CD4-positive, alpha-beta memory T cell (primary cell): ENCODE results near the gene SYT17. TPM values are rescaled to one million over a fixed set of nuclear protein-coding genes. Genes with fewer than 3 reads are reported as not detected.

ENCODE experiments used
- CTCF ChIA-PET: fragments of 350-600 bp; sonication (Branson Sonifier 250); formaldehyde crosslinking; loops from one replicate; lab custom pipeline; 2021; ENCODE audit warnings: inconsistent platforms; ENCODE audit not compliant: partially characterized antibody; lab: Charles Lee
- POLR2A ChIA-PET: fragments of 350-600 bp; sonication (Branson Sonifier 250); formaldehyde crosslinking; loops from one replicate; lab custom pipeline; 2021; ENCODE audit not compliant: partially characterized antibody; lab: Charles Lee
- DNase-seq, 5 donors: peaks; one replicate each; pipeline versions ENCODE4 v3.0.0 to v3.0.0-alpha.2; 2020 to 2022; ENCODE audit warnings: mixed read lengths in 1 of 5
- H3K27ac ChIP-seq: one replicate; pipeline ENCODE4 v1.7.0; 2013; ENCODE audit warnings: low read depth, low read length
- H3K27me3 ChIP-seq: 2 replicates; pipeline ENCODE4 v1.7.0; 2013; ENCODE audit warnings: mild to moderate bottlenecking, low read length, moderate library complexity; ENCODE audit not compliant: insufficient read depth
- H3K36me3 ChIP-seq: 2 replicates; pipeline ENCODE4 v1.7.0; 2013; ENCODE audit warnings: mild to moderate bottlenecking, low read length, moderate library complexity; ENCODE audit not compliant: insufficient read depth
- H3K4me1 ChIP-seq: 2 replicates; pipeline ENCODE4 v1.7.0; 2013; ENCODE audit warnings: mild to moderate bottlenecking, low read length, moderate library complexity; ENCODE audit not compliant: insufficient read depth
- H3K4me3 ChIP-seq, 2 donors: one replicate each; pipeline ENCODE4 v1.7.0; 2013; ENCODE audit warnings: low read length in 2 of 2, mild to moderate bottlenecking in 1 of 2
- H3K9me3 ChIP-seq, 2 donors: one replicate each; pipeline ENCODE4 v1.7.0; 2013; ENCODE audit warnings: low read length in 2 of 2, control low read depth in 1 of 2; ENCODE audit not compliant: control insufficient read depth in 1 of 2
- H3K27ac Mint-ChIP-seq, 7 donors: one replicate each; pipeline ENCODE4 v1.8.0; 2020 to 2021; ENCODE audit warnings: mixed read lengths in 7 of 7, mild to moderate bottlenecking in 6 of 7, inconsistent platforms in 3 of 7, moderate library complexity in 3 of 7
- H3K27me3 Mint-ChIP-seq, 2 donors: one replicate each; pipeline ENCODE4 v1.8.0; 2020 to 2021; ENCODE audit warnings: mixed read lengths in 2 of 2
- H3K36me3 Mint-ChIP-seq, 2 donors: one replicate each; pipeline ENCODE4 v1.8.0; 2020 to 2021; ENCODE audit warnings: mixed read lengths in 2 of 2, inconsistent platforms in 1 of 2, mild to moderate bottlenecking in 1 of 2
- H3K4me1 Mint-ChIP-seq, 4 donors: one replicate each; pipeline ENCODE4 v1.8.0; 2020 to 2021; ENCODE audit warnings: mixed read lengths in 4 of 4, mild to moderate bottlenecking in 1 of 4
- H3K4me3 Mint-ChIP-seq, 8 donors: one replicate each; pipeline ENCODE4 v1.8.0; 2020 to 2021; ENCODE audit warnings: mixed read lengths in 8 of 8, mild to moderate bottlenecking in 7 of 8, moderate library complexity in 6 of 8, inconsistent platforms in 3 of 8
- H3K9me3 Mint-ChIP-seq, 8 donors: one replicate each; pipeline ENCODE4 v1.8.0; 2020 to 2021; ENCODE audit warnings: mixed read lengths in 8 of 8, mild to moderate bottlenecking in 5 of 8, inconsistent platforms in 3 of 8, moderate library complexity in 1 of 8
- intact Hi-C: fragments of 100-400 bp; cut with micrococcal nuclease; formaldehyde crosslinking; loops from one replicate; pipeline ENCODE4 v1.15.1; 2023
- polyA plus RNA-seq, 2 donors: library from polyadenylated mRNA; unstranded; fragments of 300-500 nt; fragmentation: Illumina TruSeq; gene quantifications; one replicate each; pipeline ENCODE4 v1.2.3, GENCODE V29; 2021
- total RNA-seq, 2 experiments: library from RNA; stranded (reverse); gene quantifications; one replicate each; pipeline ENCODE4 v1.2.3, GENCODE V29; 2021

Gene SYT17
- total and polyA plus RNA-seq, 4 experiments from 2014 or later, result not detected

DNA sequence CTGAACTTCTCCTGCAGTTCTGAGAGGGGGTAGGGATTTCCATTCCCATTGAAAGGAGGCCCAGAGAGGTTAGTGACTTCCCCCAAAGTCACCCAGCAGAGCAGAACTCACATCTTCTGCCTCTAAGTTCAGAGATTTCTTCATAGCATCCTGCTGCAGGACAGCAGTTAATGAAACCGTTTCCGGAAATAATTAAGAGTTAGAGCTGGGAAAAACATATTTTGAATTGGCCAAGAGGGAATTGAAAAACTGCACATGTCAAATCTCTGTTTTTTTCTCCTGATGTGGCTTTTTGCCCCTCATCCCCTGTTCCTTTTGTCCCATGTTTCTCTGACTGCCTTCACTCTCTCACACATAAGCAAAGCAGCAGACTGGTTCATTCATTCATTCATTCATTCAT, 27.6 kb upstream of the SYT17 start:
- H3K9me3 Mint-ChIP-seq, result no peaks in the 10 kb centered on the region
- H3K9me3 ChIP-seq, result no peaks in the 10 kb centered on the region
- H3K36me3 Mint-ChIP-seq, result no peaks in the 10 kb centered on the region
- H3K36me3 ChIP-seq, result no peaks in the 10 kb centered on the region
- peaks cover 9 to 17% of the 10 kb centered on the region in 2 donors for H3K27me3 Mint-ChIP-seq
- POLR2A ChIA-PET, result no interaction called here
- H3K4me3 ChIP-seq, result no peak overlapping the region
- no peak for DNase-seq
- H3K4me1 Mint-ChIP-seq, result no peaks in the 10 kb centered on the region
- no peaks in the 10 kb centered on the region for H3K27me3 ChIP-seq
- intact Hi-C loops, result no loop called here
- no peaks in the 10 kb centered on the region for H3K4me1 ChIP-seq
- H3K4me3 Mint-ChIP-seq, result no peak overlapping the region
- no peak overlapping the region for H3K27ac Mint-ChIP-seq
- H3K27ac ChIP-seq, result no peak overlapping the region
- CTCF ChIA-PET, result no interaction called here

DNA sequence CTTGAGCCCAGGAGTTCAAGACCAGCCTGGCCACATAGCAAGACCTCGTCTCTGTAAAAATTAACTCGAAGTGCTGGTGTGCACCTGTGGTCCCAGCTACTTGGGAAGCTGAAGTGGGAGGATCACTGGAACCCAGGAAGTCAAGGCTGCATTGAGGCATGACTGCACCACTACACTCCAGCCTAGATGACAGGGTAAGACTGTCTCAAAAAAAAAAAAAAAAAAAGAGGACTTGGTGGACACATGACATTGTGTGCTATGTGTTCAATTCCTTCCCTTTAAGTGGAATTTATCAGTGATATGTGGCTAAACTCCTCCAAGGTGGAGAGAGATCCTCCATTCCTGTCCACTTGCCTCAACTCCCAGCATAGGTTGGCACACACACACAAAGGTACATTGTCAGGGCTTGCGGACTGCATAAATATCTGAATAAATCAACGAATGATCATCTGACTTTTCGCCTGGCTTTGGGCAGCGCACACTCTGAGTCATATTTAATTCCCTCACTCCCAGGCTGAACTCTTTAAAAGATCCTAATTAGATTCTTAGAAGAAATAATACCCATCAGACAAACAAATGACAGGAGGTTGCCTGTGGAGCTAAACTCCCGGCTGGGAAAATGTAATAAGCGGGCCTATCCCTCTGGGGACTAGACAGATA, 25.0 kb upstream of the SYT17 start:
- ChIA-PET CTCF (no interaction called here), POLR2A (no interaction called here)
- intact Hi-C loops, result no loop called here
- H3K27me3 ChIP-seq, result no peaks in the 10 kb centered on the region
- Mint-ChIP-seq H3K27me3 (peaks cover 12 to 19% of the 10 kb centered on the region in 2 donors), H3K4me3 (no peak overlapping the region), H3K9me3 (peaks cover 0 to 15% (median 5%) of the 10 kb centered on the region in 8 donors), H3K27ac (no peak overlapping the region), H3K4me1 (no peaks in the 10 kb centered on the region), H3K36me3 (no peaks in the 10 kb centered on the region)
- H3K4me3 ChIP-seq, result no peak overlapping the region
- H3K27ac ChIP-seq, result no peak overlapping the region
- no peak for DNase-seq
- no peaks in the 10 kb centered on the region for H3K36me3 ChIP-seq
- no peaks in the 10 kb centered on the region for H3K4me1 ChIP-seq
- H3K9me3 ChIP-seq, result no peaks in the 10 kb centered on the region

DNA sequence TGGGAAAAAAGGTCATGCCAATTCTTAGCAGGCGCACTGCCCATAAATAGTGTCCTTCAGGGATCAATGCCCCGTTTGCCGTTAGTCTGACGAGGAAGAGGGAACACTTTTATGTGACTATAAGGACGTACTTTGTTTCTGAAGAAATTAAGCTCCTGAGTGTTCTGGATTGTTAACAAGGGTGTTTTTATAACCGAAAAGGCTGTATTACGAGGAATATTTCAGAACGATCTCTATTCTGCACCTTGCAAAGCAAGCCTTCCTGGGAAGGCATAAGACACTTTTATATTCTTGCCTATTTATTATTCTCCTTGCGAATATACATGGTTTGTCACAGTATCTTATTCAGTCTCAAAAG, 24.5 kb upstream of the SYT17 start:
- DNase-seq, result no peak
- Histone ChIP-seq H3K27me3 (no peaks in the 10 kb centered on the region), H3K4me1 (no peaks in the 10 kb centered on the region), H3K27ac (no peak overlapping the region), H3K4me3 (no peak overlapping the region), H3K9me3 (no peaks in the 10 kb centered on the region), H3K36me3 (no peaks in the 10 kb centered on the region)
- H3K27ac Mint-ChIP-seq, result no peak overlapping the region
- peaks cover 15 to 17% of the 10 kb centered on the region in 2 donors for H3K27me3 Mint-ChIP-seq
- ChIA-PET CTCF (no interaction called here), POLR2A (no interaction called here)
- no peaks in the 10 kb centered on the region for H3K36me3 Mint-ChIP-seq
- intact Hi-C loops, result no loop called here
- H3K4me3 Mint-ChIP-seq, result no peak overlapping the region
- H3K4me1 Mint-ChIP-seq, result no peaks in the 10 kb centered on the region
- H3K9me3 Mint-ChIP-seq, result peaks cover 0 to 20% (median 10%) of the 10 kb centered on the region in 8 donors

DNA sequence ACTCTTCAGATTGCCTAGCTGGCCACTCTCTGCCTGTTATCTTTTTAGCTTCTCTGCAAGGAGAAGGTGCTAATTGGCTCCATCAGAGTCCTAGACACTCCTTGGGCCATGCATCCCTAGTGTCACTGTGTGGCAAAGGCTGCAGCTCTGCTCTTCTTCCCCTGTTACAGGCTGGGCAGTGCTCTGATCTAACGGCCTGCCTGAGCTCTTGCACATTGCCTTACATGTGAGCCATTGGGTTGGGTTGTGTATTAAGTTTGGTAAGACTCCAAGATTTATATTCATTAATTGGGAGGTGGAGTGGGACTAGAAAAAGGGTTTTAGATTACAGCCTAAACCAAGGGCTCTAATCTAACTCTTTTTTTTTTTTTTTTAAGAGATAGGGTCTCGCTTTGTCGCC, 23.0 kb upstream of the SYT17 start:
- POLR2A ChIA-PET, result no interaction called here
- intact Hi-C loops, result no loop called here
- DNase-seq, result no peak
- Mint-ChIP-seq H3K4me3 (no peak overlapping the region), H3K27ac (no peak overlapping the region), H3K36me3 (no peaks in the 10 kb centered on the region), H3K4me1 (no peaks in the 10 kb centered on the region), H3K9me3 (peaks cover 0 to 23% (median 10%) of the 10 kb centered on the region in 8 donors), H3K27me3 (peaks cover 16% of the 10 kb centered on the region in 2 donors)
- Histone ChIP-seq H3K27ac (no peak overlapping the region), H3K36me3 (no peaks in the 10 kb centered on the region), H3K9me3 (no peaks in the 10 kb centered on the region), H3K27me3 (no peaks in the 10 kb centered on the region), H3K4me3 (no peak overlapping the region), H3K4me1 (no peaks in the 10 kb centered on the region)
- CTCF ChIA-PET, result interaction anchor here (0.6 to 1.1 kb wide), 2 partner anchors 9 to 11 kb away, joined by 3 read pairs; no protein-coding TSS in a partner anchor

DNA sequence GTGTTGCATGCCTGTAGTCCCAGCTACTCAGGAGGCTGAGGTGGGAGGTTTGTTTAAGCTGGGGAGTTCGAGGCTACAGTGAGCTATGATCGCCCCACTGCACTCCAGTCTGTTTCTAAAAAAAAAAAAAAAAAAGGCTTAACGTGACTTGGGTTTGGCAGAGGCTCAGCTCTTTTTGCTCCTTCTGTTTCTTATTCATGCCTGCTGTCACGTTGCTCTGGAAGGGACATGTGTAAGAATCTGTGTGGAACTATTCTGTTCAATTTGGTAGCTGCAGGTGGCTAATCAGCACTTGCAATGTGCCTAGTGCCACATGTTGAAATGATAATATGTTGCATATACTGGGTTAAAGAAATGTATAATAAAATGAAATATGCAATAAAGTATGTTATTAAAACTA, 20.9 kb upstream of the SYT17 start:
- DNase-seq, result no peak
- ChIA-PET POLR2A (no interaction called here), CTCF (no interaction called here)
- Mint-ChIP-seq H3K27me3 (peaks cover 7 to 13% of the 10 kb centered on the region in 2 donors), H3K4me1 (no peaks in the 10 kb centered on the region), H3K27ac (no peak overlapping the region), H3K36me3 (no peaks in the 10 kb centered on the region), H3K9me3 (peaks cover 0 to 23% (median 10%) of the 10 kb centered on the region in 8 donors), H3K4me3 (no peak overlapping the region)
- intact Hi-C loops, result no loop called here
- no peaks in the 10 kb centered on the region for H3K9me3 ChIP-seq
- H3K4me3 ChIP-seq, result no peak overlapping the region
- H3K4me1 ChIP-seq, result no peaks in the 10 kb centered on the region
- H3K36me3 ChIP-seq, result no peaks in the 10 kb centered on the region
- no peak overlapping the region for H3K27ac ChIP-seq
- no peaks in the 10 kb centered on the region for H3K27me3 ChIP-seq

DNA sequence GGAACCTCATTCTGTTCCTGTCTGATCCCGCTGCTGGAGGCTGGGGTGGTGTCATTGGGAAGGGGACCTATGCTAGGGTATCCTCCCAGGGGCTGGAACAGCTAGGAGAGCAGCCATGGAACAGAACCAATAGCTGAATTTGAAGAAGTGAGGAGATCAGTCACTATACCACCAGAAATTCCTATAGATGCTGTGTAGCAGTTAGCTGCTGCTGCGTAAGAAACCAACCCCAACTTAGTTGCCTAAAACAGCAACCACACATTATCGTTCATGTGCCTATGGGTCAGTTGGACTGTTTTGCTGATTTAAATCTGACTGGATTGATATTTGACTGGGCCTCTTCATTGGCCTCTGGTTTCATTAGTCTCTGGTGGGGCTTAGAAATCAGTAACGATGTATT, 20.4 kb upstream of the SYT17 start:
- CTCF ChIA-PET, result no interaction called here
- H3K4me1 ChIP-seq, result no peaks in the 10 kb centered on the region
- no peaks in the 10 kb centered on the region for H3K36me3 ChIP-seq
- H3K4me3 Mint-ChIP-seq, result no peak overlapping the region
- DNase-seq, result no peak
- intact Hi-C loops, result no loop called here
- H3K4me3 ChIP-seq, result no peak overlapping the region
- peaks cover 7 to 14% of the 10 kb centered on the region in 2 donors for H3K27me3 Mint-ChIP-seq
- POLR2A ChIA-PET, result no interaction called here
- H3K27ac Mint-ChIP-seq, result no peak overlapping the region
- no peaks in the 10 kb centered on the region for H3K4me1 Mint-ChIP-seq
- no peak overlapping the region for H3K27ac ChIP-seq
- no peaks in the 10 kb centered on the region for H3K27me3 ChIP-seq
- H3K9me3 ChIP-seq, result no peaks in the 10 kb centered on the region
- no peaks in the 10 kb centered on the region for H3K36me3 Mint-ChIP-seq
- peaks cover 0 to 23% (median 10%) of the 10 kb centered on the region in 8 donors for H3K9me3 Mint-ChIP-seq

DNA sequence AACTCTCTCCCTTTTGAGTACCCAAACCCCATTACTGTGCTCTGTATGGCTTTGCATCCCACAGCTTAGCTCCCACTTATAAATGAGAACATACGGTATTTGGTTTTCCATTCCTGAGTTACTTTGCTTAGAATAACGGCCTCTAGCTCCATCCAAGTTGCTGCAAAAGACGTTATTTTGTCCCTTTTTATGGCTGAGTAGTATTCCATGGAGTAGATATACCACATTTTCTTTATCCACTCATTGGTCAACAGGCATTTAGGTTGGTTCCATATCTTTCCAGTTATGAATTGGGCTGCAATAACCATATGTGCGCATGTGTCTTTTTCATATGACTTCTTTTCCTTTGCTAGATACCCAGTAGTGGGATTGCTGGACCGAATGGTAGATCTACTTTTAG, 19.9 kb upstream of the SYT17 start:
- Mint-ChIP-seq H3K27ac (no peak overlapping the region), H3K4me1 (no peaks in the 10 kb centered on the region), H3K27me3 (peaks cover 8 to 14% of the 10 kb centered on the region in 2 donors), H3K9me3 (peaks cover 0 to 23% (median 10%) of the 10 kb centered on the region in 8 donors), H3K36me3 (no peaks in the 10 kb centered on the region), H3K4me3 (no peak overlapping the region)
- POLR2A ChIA-PET, result no interaction called here
- H3K9me3 ChIP-seq, result no peaks in the 10 kb centered on the region
- DNase-seq, result no peak
- H3K27me3 ChIP-seq, result no peaks in the 10 kb centered on the region
- no peak overlapping the region for H3K4me3 ChIP-seq
- intact Hi-C loops, result no loop called here
- no peak overlapping the region for H3K27ac ChIP-seq
- H3K4me1 ChIP-seq, result no peaks in the 10 kb centered on the region
- CTCF ChIA-PET, result no interaction called here
- H3K36me3 ChIP-seq, result no peaks in the 10 kb centered on the region
